ENCODE results near the gene TUBGCP5. TPM values are rescaled to one million over a fixed set of nuclear protein-coding genes. Genes with fewer than 3 reads are reported as not detected.

The TUBGCP5 gene
- total and polyA plus RNA-seq, 10 of the 15 experiments (the other 5 are each of a cell fraction or from before 2014, with no cell fraction given): 6.4 to 29.2 (median 20.2) TPM

GRCh38 chr15:22973987-22974386, 65.4 kb downstream of the TUBGCP5 start:
- peak overlapping the region; percentile 72 for H3K4me2 ChIP-seq (ENCODE audit: control insufficient read depth, insufficient read depth)
- H3K27ac ChIP-seq (ENCODE audit: control insufficient read depth, insufficient read depth): no peak overlapping the region
- H3K4me3 ChIP-seq: no peak overlapping the region
- ChIA-PET CTCF (no interaction called here), RAD21 (ENCODE audit: unreplicated experiment) (no interaction called here), SMC1A (ENCODE audit: uncharacterized antibody, unreplicated experiment) (no interaction called here), POLR2A (interaction anchor here (1.2 kb wide), 1 partner anchor 134 kb away, joined by 4 read pairs; no protein-coding TSS in a partner anchor)
- H3K9ac ChIP-seq (ENCODE audit: control insufficient read depth, insufficient read depth, low read length): no peak overlapping the region
- peaks cover 37% of the 10 kb centered on the region for H3K79me2 ChIP-seq (ENCODE audit: control insufficient read depth, insufficient read depth, low read length)
- intact Hi-C loops (cut with micrococcal nuclease; ENCODE audit: unreplicated experiment) (loop anchor here (10.0 kb wide), 1 partner anchor 119 kb away; no protein-coding TSS in a partner anchor), in situ Hi-C loops (cut with MboI) (no loop called here)
- ATAC-seq: peak; percentile 32
- peaks cover 20% of the 10 kb centered on the region for H3K4me1 ChIP-seq (ENCODE audit: control insufficient read depth, insufficient read depth, low read length)
- no peak for FAIRE-seq
- no peaks in the 10 kb centered on the region; the same call in 1 of the 3 replicates for H3K9me3 ChIP-seq (replicated peaks; ENCODE audit: control insufficient read depth, insufficient read depth, low read length)
- H3K27me3 ChIP-seq (replicated peaks in 1 of 2; ENCODE audit: control insufficient read depth in 2 of 2, insufficient read depth in 2 of 2, low read length in 1 of 2): no peaks in the 10 kb centered on the region
- no peak overlapping the region for H2AFZ ChIP-seq (ENCODE audit: control insufficient read depth, low read depth, low read length)
- no peaks in the 10 kb centered on the region for H3K36me3 ChIP-seq (ENCODE audit: control insufficient read depth in 2 of 2, insufficient read depth in 2 of 2, low read length in 1 of 2)
- no peak for DNase-seq (ENCODE audit: low read depth, low spot score)
- peaks cover 3% of the 10 kb centered on the region for H4K20me1 ChIP-seq (ENCODE audit: control insufficient read depth, insufficient read depth)
- WGBS (ENCODE audit: insufficient coverage, insufficient replicate concordance, low lambda C conversion rate, missing lambda C conversion rate): 88% methylated on average over 4 of the region's 4 CpGs
- BruUV-seq (replicated peaks): no TSS peak
- no peak for TF ChIP-seq IKZF1 (conservative IDR thresholded peaks at IDR 0.05)
- no peak for TF ChIP-seq RFX5 (IDR thresholded peaks at IDR 0.05; ENCODE audit: low read depth, low read length)
- no peak for TF ChIP-seq CBX3 (IDR thresholded peaks at IDR 0.05; ENCODE audit: borderline replicate concordance, low read depth)
- no peak for TF ChIP-seq POU2F2 (IDR thresholded peaks at IDR 0.05; ENCODE audit: borderline replicate concordance, low read depth, low read length)
- TF ChIP-seq NR2C1 (IDR thresholded peaks at IDR 0.05): no peak
- TF ChIP-seq PML (IDR thresholded peaks at IDR 0.05; ENCODE audit: low read length): no peak
- no peak for TF ChIP-seq NR2F1 (conservative IDR thresholded peaks at IDR 0.05)
- TF ChIP-seq MEF2A (IDR thresholded peaks at IDR 0.05; ENCODE audit: insufficient read depth, low read depth, low read length): no peak
- no peak for TF ChIP-seq RELB (IDR thresholded peaks at IDR 0.05; ENCODE audit: low read depth)
- no peak for TF ChIP-seq KLF5 (IDR thresholded peaks at IDR 0.05; ENCODE audit: partially characterized antibody)
- TF ChIP-seq ZNF207 (IDR thresholded peaks at IDR 0.05; ENCODE audit: borderline replicate concordance): no peak
- no peak for TF ChIP-seq FOXM1 (IDR thresholded peaks at IDR 0.05; ENCODE audit: low read depth, low read length)
- TF ChIP-seq, protein P1, sequence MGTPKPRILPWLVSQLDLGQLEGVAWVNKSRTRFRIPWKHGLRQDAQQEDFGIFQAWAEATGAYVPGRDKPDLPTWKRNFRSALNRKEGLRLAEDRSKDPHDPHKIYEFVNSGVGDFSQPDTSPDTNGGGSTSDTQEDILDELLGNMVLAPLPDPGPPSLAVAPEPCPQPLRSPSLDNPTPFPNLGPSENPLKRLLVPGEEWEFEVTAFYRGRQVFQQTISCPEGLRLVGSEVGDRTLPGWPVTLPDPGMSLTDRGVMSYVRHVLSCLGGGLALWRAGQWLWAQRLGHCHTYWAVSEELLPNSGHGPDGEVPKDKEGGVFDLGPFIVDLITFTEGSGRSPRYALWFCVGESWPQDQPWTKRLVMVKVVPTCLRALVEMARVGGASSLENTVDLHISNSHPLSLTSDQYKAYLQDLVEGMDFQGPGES (IDR thresholded peaks at IDR 0.05): no peak
- no peak for TF ChIP-seq STAT3 (IDR thresholded peaks at IDR 0.05; ENCODE audit: low read depth, low read length)
- no peak for TF ChIP-seq CEBPB (IDR thresholded peaks at IDR 0.05; ENCODE audit: borderline replicate concordance in 1 of 2, low read depth in 2 of 2, low read length in 2 of 2)
